NCI-H2171 (cell line): ENCODE measurements around the gene FAM209A.
"Not testable (repeated sequence)": the region's sequence is repeated elsewhere in the genome, so short reads cannot be mapped to it uniquely, and the experiment has no call there.

ENCODE experiments used
- DNase-seq: peaks from one replicate; lab custom pipeline; 2025; lab: John Stamatoyannopoulos, UW

Gene FAM209A, protein sequence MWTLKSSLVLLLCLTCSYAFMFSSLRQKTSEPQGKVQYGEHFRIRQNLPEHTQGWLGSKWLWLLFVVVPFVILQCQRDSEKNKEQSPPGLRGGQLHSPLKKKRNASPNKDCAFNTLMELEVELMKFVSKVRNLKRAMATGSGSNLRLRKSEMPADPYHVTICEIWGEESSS

DNA sequence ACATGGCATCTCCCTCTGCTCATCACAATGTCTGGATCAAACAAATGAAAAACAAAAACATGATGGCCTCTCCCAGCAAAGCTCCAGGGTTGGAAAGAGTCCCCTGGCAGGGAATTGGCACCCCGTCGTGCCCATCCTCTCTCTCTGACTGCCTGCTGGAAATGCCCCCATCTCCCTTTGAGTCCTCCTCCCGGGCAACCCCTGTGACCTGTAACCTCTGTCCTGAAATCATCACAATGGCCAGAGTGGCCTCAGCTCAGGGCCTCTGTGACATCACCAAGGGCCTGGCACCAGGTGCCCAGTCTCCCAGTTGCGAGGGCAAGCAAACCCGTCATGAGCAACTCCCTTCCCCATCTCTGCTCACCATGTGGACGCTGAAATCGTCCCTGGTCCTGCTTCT lies at the start of gene FAM209A:
FAM209A (plus strand) TSS at position 301 of the 400 bp plus-strand sequence; CDS start at position 366, 65 bp downstream.
- DNase-seq, result not testable (repeated sequence)

DNA sequence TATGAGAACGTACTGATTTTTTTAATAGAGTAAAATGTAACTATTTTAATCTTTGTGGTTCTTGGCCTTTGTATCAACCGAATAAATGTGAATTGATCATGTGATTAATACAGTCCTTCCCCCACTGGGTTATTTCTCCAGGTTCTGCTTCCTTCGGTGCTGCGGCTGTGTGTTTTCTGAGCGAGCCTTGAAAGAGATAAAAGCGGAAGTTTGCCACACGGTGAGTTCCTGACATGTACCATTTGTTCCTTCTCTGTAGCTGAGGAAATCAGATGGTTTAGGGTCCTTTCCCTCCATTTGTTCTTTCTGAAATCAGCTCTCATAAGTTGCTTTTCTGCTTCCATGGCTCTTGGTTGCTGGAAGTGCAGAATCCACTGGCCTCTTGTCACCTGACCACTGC lies 40.6 kb upstream of the FAM209A start:
- DNase-seq, result no peak

DNA sequence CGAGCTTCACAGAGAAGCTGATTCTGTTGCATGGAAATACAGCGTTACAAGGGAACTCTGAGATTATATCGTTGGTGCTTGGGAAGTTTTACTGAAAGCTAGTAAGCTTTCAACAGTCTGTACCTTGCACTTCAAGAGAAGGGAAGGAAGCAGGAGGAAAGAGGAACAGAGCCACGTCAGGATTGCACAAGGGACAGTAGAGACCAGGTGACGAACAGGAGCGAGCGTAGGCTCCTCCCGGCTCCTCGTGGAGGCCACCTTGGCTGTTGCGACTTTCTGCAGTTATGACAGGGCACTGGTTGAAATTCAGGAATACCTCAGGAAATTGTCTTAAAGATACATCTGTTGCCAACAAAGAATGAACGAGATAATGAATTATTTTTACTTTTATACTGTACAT lies 37.3 kb upstream of the FAM209A start:
- no peak for DNase-seq

DNA sequence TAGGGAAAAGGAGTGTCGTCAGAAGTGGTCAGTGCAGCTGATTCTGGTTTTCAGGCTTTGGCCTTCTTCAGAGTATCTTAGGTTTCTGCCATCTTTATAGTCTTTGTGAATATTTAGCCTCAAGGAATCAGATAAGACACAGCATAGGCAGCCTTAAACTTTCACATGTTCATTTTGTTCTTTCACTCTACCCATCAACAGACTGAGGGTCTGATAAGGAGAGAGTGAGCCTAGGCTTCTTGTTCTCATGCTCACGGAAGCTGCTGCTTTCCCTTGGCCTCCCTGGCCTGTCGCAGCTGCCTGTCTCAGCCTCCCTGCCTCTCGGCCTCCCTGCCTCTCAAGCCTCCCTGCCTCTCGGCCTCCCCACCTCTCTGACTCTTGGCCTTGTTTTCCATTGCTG lies 36.0 kb upstream of the FAM209A start:
- DNase-seq, result no peak

DNA sequence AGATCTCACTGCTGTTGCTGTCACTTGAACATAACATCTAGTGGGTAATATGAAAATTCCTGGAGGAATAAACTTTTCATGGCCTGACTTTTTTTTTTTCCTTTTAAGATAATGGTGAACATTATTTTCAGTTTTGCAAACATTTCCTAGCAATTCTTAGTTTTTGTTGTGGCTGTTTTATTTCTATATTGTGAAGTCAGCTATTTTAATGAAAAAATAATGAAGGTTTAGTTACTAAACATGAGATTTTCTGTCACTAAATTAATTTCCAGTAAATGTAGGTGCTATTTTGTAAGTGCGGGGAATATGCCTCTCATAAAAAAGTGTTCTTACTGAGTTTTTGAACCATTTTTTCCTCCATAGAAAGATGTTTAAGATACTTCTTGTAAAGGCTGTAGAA lies 23.4 kb upstream of the FAM209A start:
- DNase-seq, result no peak

DNA sequence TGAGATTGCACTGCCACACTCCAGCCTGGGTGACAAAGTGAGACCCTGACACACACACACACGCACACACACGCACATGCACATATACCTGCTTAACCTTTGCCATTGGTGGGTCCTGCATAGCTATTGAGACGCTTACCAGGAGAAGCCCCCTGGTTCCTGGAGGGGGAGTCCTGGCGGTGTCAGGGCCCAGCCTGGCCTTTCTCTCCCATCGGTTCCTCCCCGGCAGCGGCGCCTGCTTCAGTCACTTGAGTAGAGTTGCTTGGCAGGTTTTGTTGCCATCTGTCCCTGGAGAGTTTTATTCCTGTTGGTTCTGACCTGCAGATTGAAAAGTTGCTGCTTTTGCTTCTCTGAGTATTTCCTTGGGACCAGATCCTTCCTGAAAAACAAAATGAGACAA lies 20.6 kb upstream of the FAM209A start:
- no peak for DNase-seq

DNA sequence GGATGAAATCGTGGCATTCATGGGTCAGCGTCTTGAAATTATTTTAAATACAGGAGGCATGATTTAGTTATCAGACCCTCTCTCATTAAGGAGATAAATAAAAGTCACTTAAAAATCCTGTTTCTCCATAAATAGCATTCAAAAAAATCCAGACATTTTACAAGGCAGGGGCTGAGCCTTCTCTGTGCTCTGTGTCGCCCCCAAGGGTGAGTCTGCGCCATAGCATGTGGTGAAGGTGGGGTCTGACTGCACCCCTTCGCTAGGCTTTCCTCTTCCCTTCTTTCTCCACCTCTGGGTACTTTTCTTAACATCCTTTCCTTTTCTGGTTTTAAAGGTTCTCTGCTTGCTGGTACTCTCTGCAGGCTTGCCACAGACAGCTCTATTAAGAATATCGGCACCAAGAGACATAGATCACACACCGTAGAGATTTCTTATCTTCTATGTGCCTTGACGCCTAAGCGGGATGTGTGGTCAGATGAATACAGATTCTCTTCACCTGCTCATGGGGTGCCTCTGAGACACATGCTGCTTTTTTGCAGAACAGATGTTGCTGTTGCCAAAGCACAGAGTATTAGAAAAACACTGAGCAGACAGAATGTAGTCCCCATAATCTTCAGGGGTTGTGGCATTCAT lies 20.1 kb upstream of the FAM209A start:
- no peak for DNase-seq

DNA sequence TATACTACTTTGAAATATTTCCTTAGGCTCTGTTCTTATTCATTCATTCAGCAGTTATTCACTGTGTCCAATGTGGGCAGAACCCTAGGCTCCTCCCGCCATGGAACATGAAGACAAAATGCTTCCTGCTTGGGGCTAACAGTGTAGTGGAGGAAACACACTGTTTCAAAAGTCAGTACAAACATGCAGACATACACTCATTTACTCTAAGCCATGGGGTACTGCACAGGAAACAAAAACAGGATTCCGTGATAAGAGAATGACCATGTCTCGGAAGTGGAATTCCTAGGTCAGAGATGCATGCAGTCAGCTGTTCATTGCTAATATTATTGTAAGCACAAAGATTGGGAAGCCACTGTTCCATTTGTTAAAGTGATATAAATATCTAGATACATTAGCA lies 18.4 kb upstream of the FAM209A start:
- DNase-seq, result no peak

DNA sequence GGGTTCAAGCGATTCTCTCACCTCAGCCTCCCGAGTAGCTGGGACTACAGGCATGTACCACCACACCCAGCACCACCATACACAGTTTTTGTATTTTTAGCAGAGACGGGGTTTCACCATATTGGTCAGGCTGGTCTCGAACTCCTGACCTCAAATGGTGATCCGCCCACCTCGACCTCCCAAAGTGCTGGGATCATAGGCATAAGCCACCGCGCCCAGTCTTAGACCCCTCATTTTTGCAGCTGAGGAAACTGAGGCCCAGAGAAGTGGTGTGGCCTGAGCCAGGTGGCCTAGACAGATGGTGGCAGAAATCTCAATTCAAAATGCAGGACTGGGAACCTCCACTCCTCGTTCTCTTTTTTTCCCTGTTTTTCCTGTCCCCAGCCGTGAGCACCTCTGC lies 12.6 kb upstream of the FAM209A start:
- DNase-seq, result no peak

DNA sequence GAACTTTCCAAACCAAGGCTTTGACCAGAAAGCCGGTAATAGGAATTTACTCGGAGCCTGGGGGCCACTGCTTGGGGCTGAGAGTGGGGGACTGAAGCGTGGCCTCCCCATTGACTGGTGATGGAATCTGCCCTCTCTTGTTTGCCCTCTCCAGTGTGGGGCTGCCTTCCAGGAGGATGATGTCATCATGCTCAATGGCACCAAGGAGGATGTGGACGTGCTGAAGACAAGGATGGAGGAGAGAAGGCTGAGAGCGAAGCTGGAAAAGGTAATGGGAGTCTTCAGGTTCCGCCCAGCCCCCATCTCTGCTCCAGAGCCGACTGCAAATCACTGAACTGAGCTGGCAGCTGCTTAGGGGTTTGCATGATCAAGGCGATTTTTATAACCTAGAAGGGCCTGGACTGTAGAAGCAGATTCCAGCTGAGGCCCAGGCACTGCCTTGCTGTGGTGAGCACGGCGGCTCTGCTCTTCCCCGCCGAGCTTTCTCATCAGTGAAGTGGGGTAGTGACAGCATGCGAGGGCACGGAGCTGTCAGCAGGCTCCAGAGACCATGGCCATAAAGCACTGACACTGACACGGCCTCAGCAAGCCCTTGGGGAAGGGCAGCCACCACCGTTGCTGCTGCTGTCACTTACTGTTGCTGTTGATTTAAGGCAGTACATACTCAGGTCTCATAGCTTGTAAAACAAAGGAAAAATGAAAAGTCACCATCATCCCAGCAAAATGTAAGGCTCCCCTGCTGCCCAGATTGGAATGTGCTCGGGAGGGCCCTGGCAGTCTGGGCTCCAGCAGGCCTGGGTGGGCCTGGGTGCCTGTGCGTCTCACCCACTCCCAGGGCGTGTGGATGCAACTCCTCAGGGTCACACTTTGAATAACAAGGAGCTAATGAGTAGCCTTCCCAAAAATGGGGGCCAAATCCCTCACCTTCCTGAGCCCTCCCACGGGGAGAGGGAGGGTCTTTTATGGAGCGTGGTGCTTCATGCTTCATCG lies 11.1 kb upstream of the FAM209A start:
- DNase-seq, result no peak

DNA sequence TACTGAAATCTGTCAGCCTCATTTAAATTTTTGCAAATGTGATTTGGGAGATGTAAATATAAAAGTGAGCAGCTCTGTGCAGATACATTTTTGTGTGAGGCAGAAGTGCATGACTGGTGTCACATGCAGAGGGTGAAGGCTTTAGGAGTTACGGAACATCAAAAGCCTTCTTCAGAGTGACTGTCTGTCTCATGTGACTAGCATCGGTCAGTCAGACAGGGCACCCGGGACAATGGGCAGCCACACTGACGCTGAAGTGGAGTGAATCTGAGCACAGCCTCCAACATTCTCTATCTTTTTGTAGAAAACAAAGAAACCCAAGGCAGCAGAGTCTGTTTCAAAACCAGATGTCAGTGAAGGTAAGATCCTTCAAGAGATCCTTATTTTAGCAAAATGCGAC lies 7.9 kb upstream of the FAM209A start:
- DNase-seq, result no peak

DNA sequence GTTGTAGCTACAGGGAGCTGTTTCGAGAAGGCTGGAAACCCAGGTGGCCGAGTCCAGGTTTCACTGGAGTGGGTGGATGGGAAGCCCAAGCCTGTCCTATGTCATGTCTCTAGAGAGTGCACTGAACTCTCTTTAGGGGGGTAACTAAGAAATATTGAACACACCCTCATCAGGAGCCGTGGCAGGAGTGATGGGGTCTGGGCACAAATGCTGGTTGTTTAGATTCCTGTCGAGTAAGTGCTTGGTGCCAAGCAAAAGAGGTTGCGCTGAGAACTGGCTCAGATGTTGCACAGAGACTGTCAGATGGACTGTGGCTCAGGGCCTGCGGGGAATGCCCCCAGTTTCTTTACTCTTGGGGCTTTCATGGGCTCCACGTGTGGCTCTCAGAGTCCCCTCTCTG lies 7.3 kb upstream of the FAM209A start:
- no peak for DNase-seq

DNA sequence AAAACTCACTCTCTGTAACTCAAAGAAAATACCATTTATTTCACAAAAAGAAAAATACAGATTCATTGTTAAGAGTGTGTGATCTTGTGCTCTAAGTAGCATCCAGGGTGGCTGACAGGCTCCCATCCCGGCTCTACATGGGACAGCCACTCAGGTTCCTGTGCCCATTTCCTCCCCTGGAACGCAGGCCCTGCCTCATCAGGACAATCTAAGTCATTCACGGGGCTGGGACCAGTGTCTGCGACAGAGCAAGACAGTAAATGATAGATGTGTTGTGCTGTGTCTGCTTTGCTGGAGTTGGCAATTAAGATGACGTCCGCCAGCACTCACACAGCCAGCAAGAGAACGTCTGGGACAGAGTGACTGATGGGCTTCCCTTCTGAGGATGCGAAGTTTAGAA lies 6.9 kb upstream of the FAM209A start:
- no peak for DNase-seq

DNA sequence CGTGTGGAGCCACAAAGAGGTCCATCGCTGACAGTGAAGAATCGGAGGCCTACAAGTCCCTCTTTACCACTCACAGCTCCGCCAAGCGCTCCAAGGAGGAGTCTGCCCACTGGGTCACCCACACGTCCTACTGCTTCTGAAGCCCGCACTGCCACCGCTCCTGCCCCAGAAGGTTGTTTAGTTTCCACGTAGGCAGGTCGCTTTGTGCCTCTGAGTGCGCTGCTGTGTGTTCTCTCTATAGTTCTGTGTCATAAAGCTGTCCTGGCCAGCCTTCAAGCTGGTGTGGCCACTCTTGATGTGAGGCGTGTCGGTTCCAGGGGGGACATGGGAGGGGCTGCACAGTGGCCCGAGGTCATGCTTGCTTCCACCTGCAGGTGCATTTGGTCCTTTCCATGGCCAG lies 6.4 kb upstream of the FAM209A start:
- no peak for DNase-seq

DNA sequence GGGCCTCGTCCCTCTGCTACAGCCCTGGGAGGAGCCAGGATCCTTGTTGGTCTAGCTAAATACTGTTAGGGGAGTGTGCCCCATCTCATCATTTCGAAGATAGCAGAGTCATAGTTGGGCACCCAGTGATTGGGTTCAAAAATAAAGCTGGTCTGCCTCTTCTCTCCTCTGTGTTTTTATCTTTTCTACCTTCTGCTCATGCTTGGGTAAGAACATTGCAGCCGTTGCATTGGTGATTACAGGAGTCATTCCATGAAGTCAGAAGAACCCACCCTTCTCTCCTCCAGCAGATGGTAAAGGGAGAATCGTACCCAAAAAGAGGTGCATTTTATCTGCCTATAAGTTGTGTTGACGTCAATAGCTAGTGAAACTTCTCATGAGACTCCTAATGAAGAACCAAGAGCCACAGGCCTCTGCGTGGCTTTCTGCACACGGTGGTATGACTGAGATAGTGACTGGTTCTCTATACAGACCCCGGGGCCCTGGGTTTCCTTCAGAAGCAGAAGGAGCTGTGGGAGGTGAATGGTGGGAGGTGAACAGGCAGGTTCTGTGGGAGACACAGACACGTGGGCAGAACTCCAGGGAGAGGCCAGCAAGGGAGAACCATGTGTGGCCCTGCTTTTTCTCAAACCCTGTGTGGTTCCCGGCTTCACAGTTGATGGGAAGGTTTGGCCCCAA lies 5.7 kb upstream of the FAM209A start:
- DNase-seq, result no peak

DNA sequence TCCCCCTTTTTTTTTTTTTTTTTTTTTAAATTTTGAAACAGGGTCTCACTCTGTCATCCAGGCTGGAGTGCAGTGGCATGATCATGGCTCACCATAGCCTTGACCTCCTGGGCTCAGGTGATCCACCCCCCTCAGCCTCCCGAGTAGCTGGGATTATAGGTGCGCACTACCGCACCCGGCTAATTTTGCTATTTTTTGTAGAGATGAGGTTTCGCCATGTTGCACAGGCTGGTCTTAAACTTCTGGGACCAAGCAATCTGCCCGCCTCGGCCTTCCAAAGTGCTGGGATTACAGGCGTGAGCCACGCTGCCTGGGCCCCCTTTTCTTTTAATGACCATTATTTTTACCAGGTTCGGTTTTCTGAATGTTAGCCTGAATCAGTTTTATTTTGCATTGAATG lies 5.0 kb upstream of the FAM209A start:
- DNase-seq, result no peak

DNA sequence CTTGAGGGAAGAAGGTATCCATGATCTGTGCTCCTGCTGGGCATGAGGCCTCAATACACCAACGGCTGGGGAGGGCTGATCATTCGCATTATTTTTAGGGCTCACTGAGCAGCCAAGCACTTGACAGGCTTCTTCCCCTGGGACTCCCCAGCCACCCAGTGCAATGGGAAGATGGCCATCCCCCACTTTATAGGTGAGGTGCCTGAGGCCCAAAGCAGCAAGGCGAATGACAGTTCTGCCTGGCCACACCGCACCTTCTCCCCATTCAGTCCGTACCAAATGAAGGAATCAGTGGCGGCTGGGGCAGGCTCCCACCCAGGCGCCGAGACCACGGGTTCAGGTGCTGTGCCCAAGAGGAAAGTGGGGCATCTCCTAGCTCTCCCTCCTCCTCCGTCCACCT lies 4.4 kb upstream of the FAM209A start:
- no peak for DNase-seq

DNA sequence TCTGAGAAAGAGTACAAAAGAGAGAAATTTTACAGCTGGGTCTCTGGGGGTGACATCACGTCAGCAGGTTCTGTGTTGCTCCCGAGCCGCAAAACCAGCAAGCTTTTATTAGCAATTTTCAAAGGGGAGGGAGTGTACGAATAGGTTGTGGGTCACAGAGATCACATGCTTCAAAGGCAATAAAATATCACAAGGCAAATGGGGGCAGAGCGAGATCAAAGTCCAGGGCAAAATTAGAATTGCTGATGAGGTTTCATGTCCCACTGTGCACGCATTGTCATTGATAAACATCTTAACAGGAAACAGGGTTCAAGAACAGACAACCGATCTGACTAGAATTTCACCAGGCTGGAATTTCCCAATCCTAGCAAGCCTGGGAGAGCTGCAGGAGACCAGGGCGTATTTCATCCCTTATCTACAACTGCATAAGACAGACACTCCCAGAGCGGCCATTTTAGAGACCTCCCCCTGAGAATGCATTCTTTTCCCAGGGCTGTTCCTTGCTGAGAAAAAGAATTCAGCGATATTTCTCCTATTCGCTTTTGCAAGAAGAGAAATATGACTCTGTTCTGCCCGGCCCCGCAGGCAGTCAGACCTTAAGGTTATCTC lies 3.7 kb upstream of the FAM209A start:
- not testable (repeated sequence) for DNase-seq

DNA sequence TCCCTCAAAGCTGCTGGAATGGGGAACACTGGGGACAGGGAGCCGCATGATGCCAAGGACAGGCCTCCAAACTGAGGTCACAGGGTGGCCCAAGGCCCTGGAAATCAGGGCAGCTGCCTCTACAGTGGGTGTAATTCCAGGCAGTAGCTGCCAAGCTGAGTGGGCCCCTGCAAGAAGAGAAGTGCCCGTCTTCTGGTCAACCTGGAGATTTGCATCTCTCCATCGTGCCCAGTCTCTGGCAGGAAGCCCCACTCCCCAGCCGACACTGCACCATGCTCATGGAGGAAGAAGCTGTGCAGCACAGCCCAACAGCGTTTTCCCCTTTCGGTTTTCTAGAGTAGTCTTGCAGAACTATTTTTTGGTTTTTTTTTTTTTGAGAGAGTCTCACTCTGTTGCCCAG lies 2.2 kb upstream of the FAM209A start:
- no peak for DNase-seq

DNA sequence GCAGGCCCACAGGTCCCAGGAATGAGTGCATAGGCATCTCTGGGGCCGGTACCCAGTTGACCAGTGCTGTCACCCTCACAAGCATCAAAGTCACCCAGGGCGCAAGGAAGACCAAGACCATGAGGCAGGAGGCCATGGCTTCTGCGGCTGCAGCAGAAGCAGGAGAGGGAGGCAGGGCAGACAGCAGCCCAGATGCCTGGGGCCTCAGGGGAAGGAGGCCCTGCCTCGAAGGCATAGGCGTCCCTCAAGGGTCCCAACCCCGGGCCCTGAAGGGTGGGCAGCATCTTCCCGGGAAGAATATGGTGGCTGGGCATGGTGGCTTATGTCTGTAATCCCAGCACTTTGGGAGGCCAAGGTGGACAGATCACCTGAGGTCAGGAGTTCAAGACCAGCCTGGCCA lies 3.0 kb downstream of the FAM209A start:
- no peak for DNase-seq

DNA sequence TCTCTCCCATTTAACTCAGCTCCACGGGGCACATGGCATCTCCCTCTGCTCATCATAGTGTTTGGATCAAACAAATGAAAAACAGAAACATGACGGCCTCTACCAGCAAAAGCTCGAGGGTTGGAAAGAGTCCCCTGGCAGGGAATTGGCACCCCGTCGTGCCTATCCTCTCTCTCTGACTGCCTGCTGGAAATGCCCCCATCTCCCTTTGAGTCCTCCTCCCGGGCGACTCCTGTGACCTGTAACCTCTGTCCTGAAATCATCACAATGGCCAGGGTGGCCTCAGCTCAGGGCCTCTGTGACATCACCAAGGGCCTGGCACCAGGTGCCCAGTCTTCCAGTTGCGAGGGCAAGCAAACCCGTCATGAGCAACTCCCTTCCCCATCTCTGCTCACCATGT lies 8.4 kb downstream of the FAM209A start, which contains the start of gene FAM209B:
FAM209B (plus strand) TSS at position 301 of the 400 bp plus-strand sequence; CDS start at position 397, 96 bp downstream.
- DNase-seq, result not testable (repeated sequence)

DNA sequence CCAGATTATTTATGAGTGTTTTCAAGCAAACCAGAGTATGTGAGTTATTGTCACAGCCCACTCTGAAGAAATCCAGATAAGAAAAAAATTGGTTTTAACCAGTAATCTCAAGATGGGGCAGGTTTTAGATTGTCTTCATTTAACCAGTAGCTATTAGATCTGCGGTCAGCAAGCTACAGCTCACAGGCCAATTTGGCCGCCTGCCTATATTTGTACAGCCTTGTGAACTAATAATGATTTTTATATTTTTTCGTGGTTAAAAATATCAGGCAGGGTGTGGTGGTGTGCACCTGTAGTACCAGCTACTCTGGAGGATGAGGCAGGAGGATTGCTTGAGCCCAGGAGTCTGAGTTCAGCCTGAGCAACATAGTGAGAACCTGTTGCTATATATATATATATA lies 13.5 kb downstream of the FAM209A start:
- no peak for DNase-seq
